ENCODE measurements around the gene FIG4.
"Not testable (repeated sequence)": the region's sequence is repeated elsewhere in the genome, so short reads cannot be mapped to it uniquely, and the experiment has no call there.

DNA sequence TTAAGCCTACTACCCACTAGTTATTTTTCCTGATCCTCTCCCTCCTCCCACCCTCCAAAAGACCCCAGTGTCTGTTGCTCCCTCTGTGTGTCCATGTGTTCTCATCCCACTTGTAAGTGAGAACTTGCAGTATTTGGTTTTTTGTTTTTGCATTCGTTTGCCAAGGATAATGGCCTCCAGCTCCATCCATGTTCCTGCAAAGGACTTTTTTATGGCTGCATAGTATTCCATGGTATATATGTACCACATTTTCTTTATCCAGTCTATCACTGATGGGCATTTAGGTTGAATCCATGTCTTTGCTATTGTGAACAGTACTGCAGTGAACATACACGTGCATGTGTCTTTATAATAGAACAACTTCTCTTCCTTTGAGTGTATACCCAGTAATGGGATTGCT, 17.0 kb downstream of the FIG4 start:
- TF ChIP-seq, protein P1, sequence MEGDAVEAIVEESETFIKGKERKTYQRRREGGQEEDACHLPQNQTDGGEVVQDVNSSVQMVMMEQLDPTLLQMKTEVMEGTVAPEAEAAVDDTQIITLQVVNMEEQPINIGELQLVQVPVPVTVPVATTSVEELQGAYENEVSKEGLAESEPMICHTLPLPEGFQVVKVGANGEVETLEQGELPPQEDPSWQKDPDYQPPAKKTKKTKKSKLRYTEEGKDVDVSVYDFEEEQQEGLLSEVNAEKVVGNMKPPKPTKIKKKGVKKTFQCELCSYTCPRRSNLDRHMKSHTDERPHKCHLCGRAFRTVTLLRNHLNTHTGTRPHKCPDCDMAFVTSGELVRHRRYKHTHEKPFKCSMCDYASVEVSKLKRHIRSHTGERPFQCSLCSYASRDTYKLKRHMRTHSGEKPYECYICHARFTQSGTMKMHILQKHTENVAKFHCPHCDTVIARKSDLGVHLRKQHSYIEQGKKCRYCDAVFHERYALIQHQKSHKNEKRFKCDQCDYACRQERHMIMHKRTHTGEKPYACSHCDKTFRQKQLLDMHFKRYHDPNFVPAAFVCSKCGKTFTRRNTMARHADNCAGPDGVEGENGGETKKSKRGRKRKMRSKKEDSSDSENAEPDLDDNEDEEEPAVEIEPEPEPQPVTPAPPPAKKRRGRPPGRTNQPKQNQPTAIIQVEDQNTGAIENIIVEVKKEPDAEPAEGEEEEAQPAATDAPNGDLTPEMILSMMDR (IDR thresholded peaks at IDR 0.05; ENCODE audit: insufficient read depth, low read length, poor library complexity, severe bottlenecking): not testable (repeated sequence)
- not testable (repeated sequence) for TF ChIP-seq EZH2phosphoT487 (conservative IDR thresholded peaks at IDR 0.05; ENCODE audit: low read length)

All from SU-DHL-6 (cell line).